ENCODE results near the gene FAM216B. TPM values are rescaled to one million over a fixed set of nuclear protein-coding genes. Genes with fewer than 3 reads are reported as not detected.

Gene FAM216B
- total and polyA plus RNA-seq, 2 of the 8 experiments (the other 6 are each of a cell fraction or from before 2014, with no cell fraction given) = not detected

DNA sequence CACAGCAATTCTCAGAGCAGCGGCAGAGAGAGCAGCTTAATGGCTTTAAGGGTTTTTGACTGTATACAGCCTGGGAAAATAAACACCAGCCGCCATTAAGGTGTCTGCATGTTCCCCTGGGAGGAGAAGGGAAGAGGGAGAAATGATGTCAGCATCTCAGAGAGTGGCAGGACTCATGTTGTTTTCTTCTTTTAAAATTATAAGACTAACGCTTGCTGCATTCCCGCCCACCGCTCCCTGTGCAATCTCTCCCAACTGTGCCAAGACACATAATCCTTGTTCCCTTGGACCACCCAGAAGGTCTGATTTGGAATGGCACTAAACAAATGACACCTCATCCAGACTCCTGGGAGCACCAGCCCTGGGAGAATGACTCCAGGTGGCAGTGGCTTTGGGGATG is 27.7 kb upstream of the FAM216B start:
- no peak for FAIRE-seq
- CTCF ChIA-PET (ENCODE audit: partially characterized antibody) = interaction anchor here (0.6 kb wide), 1 partner anchor 84 kb away, joined by 3 read pairs; no protein-coding TSS in a partner anchor
- TF ChIP-seq EP300 (IDR thresholded peaks at IDR 0.05; ENCODE audit: borderline replicate concordance in 1 of 2, low read depth in 2 of 2, low read length in 2 of 2) (no peak), HDAC2 (IDR thresholded peaks at IDR 0.05; ENCODE audit: borderline replicate concordance in 1 of 2, low read depth in 2 of 2, low read length in 2 of 2) (no peak), EZH2 (IDR thresholded peaks at IDR 0.05; ENCODE audit: low read depth, low read length, severe bottlenecking) (no peak), TAF7 (optimal IDR thresholded peaks at IDR 0.05; ENCODE audit: borderline replicate concordance, low read depth, low read length) (no peak), TBP (IDR thresholded peaks at IDR 0.05; ENCODE audit: low read depth, low read length) (no peak), SP4 (IDR thresholded peaks at IDR 0.05; ENCODE audit: low read length) (no peak), JUND (IDR thresholded peaks at IDR 0.05; ENCODE audit: low read length) (no peak), POLR2AphosphoS5 (IDR thresholded peaks at IDR 0.05; ENCODE audit: low read depth, low read length) (no peak), CREB1 (IDR thresholded peaks at IDR 0.05) (no peak), PHF8 (conservative IDR thresholded peaks at IDR 0.05; ENCODE audit: low read depth, low read length) (no peak), SRF (IDR thresholded peaks at IDR 0.05; ENCODE audit: low read depth, low read length) (no peak), JUN (IDR thresholded peaks at IDR 0.05; ENCODE audit: low read depth, low read length) (no peak)
- TF ChIP-seq, protein P1, sequence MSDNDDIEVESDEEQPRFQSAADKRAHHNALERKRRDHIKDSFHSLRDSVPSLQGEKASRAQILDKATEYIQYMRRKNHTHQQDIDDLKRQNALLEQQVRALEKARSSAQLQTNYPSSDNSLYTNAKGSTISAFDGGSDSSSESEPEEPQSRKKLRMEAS (IDR thresholded peaks at IDR 0.05) = no peak

More for the DNA sequence above, 27.7 kb upstream of the FAM216B start:
- Histone ChIP-seq H4K8ac (ENCODE audit: extremely low read depth, insufficient read depth, low read length) (peak overlapping the region; percentile 3; the same call in 1 of the 2 replicates), H3K9me3 (ENCODE audit: insufficient read depth in 2 of 2, low read depth in 1 of 2, low read length in 1 of 2) (no peaks in the 10 kb centered on the region), H3K27me3 (replicated peaks in 1 of 4; ENCODE audit: control insufficient read depth in 3 of 4, extremely low read depth in 1 of 4, insufficient read depth in 3 of 4, low read length in 3 of 4) (no peaks in the 10 kb centered on the region), H3K4me3 (ENCODE audit: extremely low read depth in 1 of 4, insufficient read depth in 2 of 4, low read depth in 3 of 4, low read length in 4 of 4) (no peak overlapping the region), H3K36me3 (ENCODE audit: control insufficient read depth in 2 of 4, insufficient read depth in 4 of 4, low read length in 3 of 4) (no peaks in the 10 kb centered on the region), H2AFZ (ENCODE audit: low read length) (no peak overlapping the region), H2AK5ac (ENCODE audit: low read depth, low read length) (no peak overlapping the region), H4K20me1 (replicated peaks in 1 of 2; ENCODE audit: control insufficient read depth in 1 of 2, insufficient read depth in 2 of 2, low read length in 2 of 2) (no peaks in the 10 kb centered on the region), H2BK15ac (ENCODE audit: low read length) (no peak overlapping the region), H4K91ac (replicated peaks; ENCODE audit: insufficient read length, low read length) (no peak overlapping the region), H4K5ac (ENCODE audit: insufficient read length, low read depth, low read length) (no peak overlapping the region), H3K4ac (replicated peaks; ENCODE audit: insufficient read length, low read depth, low read length) (no peak overlapping the region), H3K79me2 (ENCODE audit: control insufficient read depth in 1 of 2, insufficient read depth in 2 of 2, low read length in 2 of 2) (no peaks in the 10 kb centered on the region), H2BK12ac (ENCODE audit: low read depth, low read length) (no peak overlapping the region), H3K4me1 (replicated peaks in 1 of 4; ENCODE audit: control insufficient read depth in 3 of 4, insufficient read depth in 4 of 4, low read length in 3 of 4) (peaks cover 0 to 3% (median 0%) of the 10 kb centered on the region in 4 experiments; a peak in 1 of 7 replicates), H3K79me1 (ENCODE audit: low read depth, low read length) (no peaks in the 10 kb centered on the region), H3K23me2 (ENCODE audit: low read depth, low read length) (no peaks in the 10 kb centered on the region), H3K9ac (replicated peaks in 1 of 4; ENCODE audit: extremely low read depth in 1 of 4, low read depth in 3 of 4, low read length in 3 of 4) (no peak overlapping the region), H3K56ac (replicated peaks; ENCODE audit: insufficient read length, low read depth, low read length) (no peak overlapping the region), H2BK20ac (ENCODE audit: low read length) (no peak overlapping the region), H3K18ac (ENCODE audit: extremely low read depth, low read length) (no peak overlapping the region), H2BK5ac (ENCODE audit: low read depth, low read length) (no peak overlapping the region; the same call in 1 of the 2 replicates), H3K23ac (ENCODE audit: insufficient read length) (no peak overlapping the region), H2BK120ac (replicated peaks; ENCODE audit: low read depth, low read length) (no peak overlapping the region), H3K14ac (ENCODE audit: insufficient read length) (no peak overlapping the region), H3K27ac (ENCODE audit: low read depth, low read length) (no peak overlapping the region), H3K4me2 (ENCODE audit: insufficient read depth in 1 of 2, low read depth in 2 of 2, low read length in 2 of 2) (no peak overlapping the region)
- POLR2A ChIA-PET (ENCODE audit: partially characterized antibody) = interaction anchor here (1.5 kb wide), 1 partner anchor 27 kb away, joined by 3 read pairs; the partner anchor contains the start of gene FAM216B
- WGBS, 2 experiments (ENCODE audit: extremely low coverage in 1 of 2, insufficient coverage in 1 of 2, insufficient read length in 1 of 2, insufficient replicate concordance in 2 of 2, low coverage in 1 of 2, low lambda C conversion rate in 2 of 2, missing lambda C conversion rate in 1 of 2) = 94% methylated on average over 5 of the region's 5 CpGs; no CpG with 5 or more reads in 1 of the 2 experiments
- no peak for DNase-seq (ENCODE audit: low read depth in 1 of 2, low spot score in 2 of 2)
